NCI-H2196 (cell line): Measurements from ENCODE around the gene NKTR.
A peak's percentile ranks its signal among the peaks of the same experiment; 100 is the strongest.

Experiments used
- DNase-seq: peaks from one replicate; lab custom pipeline; 2025; ENCODE audit not compliant: unreplicated experiment; lab: John Stamatoyannopoulos, UW

Gene NKTR

GRCh38 chr3:42649006-42649405 is 48.5 kb downstream of the NKTR start:
- no peak for DNase-seq

DNA sequence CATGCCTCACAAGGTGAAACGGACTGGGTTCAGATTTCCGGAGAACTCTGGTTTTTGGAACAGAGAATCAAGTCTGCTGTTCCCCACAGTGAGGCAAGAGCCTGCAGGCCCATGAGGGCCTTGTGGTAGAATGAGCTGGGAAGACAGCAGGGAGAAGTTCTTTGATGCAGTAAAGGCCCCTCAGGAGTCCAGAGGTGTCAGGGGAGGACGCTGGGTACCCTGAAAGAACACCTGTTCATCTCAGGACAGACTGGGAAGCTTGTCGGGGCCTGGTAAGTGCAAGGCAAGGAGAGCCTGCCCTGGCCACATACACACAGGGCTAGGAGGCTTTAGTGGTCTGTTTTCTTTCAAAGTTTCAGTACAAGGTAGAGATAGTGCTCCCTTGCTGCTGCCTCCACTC is 49.3 kb downstream of the NKTR start:
- no peak for DNase-seq

DNA sequence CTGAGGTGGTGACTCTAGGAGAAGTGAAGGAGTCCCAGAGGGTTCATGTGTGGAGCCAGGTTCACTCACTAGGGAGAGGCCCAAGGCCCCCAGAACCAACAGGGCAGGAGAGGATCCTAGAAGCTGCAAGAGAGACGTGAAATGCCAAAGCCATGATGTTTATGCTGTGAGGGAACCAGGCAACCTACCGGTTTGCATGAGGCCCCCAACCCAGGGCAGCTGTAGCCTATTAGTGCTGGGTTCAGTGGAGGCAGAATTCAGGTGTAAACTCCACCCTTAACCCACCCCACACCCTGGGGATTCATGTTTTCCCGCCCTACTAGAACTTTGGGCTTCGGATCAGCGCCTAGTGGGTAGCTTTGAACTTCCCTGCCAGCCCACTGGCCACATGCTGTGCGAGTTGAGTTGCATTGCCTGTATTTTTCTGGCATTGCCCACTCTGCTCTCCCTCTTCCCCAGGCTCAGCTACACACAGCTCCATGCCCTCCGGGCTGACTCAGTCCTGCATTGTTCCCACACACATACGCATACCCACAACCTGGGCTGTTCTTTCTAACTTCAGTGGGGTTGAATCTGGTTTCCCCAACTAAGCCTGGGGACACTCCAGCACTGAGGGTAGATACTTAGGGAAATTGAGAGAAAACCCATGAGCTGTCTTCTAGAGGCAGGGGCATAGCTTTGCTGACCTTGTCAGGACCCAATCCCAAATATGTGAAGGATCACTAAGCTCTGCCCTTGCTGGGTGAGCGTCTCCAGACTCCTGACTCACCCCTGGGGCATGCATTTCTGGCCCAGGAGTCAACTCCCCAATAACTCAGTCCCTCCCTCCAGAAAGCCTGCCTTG is 51.0 kb downstream of the NKTR start:
- no peak for DNase-seq

- DNase-seq = no peak
These were observed 51.7 kb downstream of the NKTR start for GRCh38 chr3:42652251-42652610.

DNA sequence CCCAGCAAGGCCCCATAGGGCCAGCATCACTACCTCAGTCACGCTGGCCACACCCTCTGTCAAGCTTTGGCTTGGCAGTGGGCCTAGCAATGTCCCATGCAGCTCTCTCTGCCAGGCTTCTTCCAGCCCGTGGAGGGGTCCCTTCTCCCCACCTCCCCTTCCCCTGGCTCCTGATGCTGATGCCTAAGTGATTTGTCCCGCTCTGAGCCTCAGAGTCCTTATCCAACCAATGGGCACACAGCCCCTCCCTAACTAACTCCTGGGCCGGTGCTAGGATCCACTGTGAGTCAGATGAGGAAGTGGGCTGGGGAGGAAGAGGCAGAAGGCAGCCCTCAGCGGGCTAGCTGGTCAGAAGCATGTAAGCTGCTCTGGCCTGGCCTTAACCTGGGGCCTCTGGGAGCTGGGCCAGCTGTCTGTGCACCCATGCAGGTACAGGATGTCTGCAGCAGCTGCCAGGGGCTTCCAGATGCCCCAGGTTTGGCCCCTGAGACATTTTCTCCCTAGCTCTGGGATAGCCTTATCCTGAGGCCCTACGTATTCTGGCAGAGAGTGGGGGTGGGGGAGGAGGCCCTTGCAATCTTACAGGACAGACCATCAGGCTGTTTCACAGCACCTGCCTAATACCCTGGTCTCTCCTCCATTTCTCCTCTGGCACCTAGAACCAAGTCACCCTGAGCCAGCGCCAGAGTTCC is 52.3 kb downstream of the NKTR start:
- DNase-seq = peak; percentile 20

- DNase-seq = no peak
These were observed 52.7 kb downstream of the NKTR start for GRCh38 chr3:42653303-42653559.

DNA sequence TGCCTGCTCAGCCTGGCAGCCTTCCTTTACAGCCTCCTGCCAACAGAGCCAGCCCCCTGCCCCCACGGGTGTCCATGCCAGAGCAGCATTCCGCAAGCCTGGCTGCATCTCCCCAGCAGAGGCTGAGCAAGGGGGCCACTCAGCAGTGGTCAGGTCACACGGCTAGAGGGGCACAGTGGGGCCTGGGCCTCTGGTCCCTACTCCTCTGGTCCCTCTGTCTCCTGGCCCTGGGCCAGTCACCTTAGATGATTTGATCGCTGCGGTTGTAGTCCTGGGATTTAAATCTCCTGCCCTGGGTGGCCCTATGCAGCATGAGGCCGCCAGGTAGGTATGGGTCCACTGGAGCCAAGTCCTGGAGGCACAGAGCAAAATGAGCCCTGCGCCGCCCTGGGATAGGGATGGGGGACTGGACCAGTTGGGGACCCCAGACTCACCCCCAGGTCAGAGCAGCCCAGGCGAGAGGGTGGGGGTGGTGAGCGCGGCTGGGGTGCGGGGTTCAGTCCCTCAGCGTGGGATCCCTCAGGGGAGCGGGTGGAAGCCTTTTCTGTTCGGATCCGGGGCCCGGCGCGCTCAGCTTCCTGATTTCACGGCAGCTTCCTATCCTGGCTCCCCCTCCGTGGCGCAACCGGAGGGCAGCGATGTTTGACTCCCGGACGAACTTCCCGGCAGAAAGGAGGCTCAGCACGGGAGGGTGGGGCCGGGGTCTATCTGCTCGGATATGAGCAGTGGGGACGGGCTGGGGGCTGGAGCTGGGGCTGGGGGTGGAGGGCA is 53.3 kb downstream of the NKTR start, which contains the start of gene ZBTB47:
TSS of gene ZBTB47 (plus strand) at position 138 of the 771 bp plus-strand sequence. CDS start 4,659 bp downstream, outside the sequence.
- peak; percentile 11 for DNase-seq

DNA sequence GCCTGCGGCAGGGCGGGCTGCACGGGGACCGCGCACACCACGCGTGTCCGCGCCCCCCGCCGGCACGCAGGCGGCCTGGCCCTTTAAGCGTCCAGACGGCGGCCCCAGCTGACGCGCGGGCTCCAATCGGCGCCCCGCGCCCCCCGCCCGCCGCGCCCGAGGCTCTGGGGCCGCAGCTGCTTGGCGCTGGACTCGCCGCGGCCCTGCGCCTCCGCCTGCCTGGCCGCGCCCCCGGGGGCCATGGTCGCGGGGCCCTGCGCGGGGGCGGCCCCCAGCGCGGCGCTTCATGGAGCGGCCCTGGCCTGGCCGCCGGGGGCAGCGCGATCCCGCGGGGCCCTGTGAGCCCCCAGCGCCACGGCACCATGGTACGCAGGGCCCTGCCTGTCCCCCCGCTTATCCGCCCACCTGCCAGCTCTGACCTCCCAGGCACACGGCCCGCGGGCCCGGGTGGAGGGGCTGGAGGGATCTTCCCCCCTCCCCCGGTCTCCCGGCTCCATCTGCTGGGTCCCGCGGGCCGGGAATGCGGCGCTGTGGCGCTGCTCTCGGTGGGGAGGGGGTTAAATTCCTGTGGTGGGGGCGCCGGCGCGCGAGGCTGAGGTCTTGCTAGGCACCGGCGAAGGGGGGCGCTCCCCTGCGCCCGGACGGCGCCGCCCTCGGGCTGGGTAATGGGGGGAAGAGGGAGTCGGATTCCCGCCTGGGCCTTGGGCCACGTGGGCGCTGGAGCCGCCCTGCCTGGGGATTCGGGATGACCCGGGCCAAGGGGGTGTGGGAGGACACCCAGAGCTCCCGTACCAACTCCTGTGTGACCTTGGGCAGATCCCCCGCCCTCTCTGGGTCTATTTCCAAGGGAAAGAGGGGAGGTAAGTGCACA is 54.1 kb downstream of the NKTR start:
- peak; percentile 14 for DNase-seq

DNA sequence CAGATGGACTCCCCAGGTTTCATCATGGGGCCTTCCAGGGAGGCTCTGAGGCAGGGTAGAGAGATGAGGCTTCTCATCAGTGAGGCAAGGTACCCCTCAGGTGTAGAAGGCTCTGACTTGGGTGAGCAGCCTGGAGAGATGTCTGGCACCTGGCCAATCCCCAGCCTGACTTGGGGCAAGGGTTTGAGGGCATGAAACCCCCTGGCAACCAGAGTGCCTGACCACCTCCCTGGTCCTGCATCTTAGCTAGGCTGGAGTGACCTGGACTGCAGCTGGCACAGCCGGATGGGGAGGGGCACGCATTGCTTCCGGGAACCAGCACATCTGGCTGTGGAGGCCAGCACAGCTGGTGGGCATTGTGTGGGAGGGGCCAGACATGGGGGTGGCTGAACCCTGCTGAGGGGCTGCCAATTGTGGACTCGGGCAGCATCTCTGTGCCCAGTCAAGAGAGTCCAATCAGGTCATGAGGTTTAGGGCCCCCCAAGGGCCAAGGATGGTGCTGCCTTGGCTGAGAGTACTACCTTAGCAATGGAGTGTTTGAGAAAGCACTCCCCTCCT is 54.9 kb downstream of the NKTR start:
- no peak for DNase-seq

DNA sequence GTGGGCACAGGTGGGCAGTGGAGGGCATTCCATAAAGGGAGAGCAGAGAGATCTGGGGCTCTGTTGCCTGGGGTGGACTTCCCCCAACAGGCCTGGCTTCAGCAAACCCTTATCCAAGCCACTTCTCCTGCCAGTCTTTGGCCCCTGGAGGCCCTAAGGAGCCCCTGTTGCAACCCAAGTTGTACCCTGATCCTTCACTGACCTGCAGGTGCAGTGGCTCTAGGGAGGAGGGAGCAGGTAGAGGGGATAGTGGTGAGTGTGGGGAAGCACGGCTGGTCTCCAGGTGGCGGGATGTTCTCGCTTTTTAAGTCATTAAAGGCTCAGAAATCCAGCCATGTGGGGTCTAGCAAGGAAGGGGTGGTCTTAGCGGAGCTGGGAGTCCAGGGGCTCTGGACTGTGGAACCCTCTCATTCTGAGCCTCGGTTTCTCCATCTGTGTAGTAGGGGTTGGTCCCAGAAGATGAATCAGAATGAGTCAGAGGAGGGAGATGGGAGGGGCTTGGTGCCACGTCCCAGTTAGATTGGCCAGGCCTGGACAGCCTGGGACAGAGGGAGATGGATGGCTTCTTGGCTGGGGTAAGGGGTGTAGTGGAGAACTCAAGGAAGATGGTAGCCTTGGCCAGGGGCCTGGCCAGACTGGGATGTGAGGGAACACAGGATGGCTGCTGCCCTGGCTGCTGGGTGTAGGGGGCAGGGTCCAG is 55.6 kb downstream of the NKTR start:
- no peak for DNase-seq

DNA sequence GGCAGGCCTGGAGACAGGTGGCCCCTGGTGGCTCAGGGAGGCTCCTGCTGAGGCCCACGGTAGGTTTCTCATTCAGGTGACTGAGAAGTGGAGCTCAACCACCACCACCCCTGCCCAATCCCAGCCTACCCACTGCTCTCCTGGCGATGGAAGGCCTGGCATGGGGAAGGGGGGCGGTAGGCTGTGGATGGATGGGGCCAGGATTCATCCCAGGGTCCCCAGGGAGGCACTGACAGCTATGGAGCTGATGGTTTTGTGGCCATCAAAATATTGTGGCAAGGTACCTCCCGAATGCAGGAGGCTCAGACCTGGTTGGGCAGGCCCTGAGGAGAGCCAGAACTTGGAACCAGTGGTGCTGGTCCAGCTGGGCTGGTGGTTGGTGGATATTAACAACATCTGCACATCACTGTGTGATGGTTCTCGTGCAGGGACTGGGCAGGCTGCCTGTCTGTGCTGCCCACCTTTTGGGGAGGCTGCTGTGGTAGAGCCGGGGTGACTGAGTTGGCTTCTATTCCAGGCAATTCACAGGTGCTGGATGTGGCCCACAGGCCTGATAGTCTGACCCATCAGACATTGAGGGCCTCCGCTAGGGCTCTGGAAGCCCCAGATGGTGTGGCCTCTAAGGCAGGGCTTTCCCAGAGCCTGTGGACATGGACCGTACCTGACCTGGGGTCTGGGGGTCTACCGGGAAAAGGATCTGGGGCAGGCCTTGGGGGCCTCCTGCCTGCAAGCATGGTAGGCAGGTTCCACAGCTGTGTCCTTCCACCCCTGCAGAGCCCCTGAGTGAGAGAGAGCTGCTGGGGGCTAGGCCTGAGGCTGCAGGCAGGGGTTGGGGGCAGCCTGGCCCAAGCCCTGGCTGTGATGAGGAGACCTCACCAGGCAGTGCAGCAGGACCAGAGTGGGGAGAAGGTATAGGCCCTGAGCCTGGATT is 56.5 kb downstream of the NKTR start:
- DNase-seq = no peak

- no peak for DNase-seq
These were observed 57.2 kb downstream of the NKTR start for GRCh38 chr3:42657675-42658074.

DNA sequence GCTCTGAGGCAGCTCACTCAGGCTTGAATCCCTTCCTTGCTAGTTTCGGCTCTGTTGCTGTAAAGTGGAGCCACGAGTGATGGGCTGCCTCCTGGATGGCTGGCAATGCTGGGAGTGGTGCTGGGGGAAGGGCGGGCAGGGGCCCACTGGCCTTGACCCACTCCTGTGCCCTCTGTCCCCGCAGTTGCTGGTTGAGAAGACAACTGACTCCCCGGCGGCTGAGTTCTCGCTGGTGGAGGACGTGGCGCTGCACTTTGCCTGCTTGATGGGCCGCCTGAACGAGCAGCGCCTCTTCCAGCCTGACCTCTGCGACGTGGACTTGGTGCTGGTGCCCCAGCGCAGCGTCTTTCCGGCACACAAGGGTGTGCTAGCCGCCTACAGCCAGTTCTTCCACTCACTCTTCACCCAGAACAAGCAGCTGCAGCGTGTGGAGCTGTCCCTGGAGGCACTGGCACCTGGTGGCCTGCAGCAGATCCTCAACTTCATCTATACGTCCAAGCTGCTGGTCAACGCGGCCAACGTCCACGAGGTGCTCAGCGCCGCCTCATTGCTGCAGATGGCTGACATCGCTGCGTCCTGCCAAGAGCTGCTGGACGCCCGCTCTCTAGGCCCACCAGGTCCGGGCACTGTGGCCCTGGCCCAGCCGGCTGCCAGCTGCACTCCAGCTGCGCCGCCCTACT is 57.7 kb downstream of the NKTR start:
- DNase-seq = no peak

DNA sequence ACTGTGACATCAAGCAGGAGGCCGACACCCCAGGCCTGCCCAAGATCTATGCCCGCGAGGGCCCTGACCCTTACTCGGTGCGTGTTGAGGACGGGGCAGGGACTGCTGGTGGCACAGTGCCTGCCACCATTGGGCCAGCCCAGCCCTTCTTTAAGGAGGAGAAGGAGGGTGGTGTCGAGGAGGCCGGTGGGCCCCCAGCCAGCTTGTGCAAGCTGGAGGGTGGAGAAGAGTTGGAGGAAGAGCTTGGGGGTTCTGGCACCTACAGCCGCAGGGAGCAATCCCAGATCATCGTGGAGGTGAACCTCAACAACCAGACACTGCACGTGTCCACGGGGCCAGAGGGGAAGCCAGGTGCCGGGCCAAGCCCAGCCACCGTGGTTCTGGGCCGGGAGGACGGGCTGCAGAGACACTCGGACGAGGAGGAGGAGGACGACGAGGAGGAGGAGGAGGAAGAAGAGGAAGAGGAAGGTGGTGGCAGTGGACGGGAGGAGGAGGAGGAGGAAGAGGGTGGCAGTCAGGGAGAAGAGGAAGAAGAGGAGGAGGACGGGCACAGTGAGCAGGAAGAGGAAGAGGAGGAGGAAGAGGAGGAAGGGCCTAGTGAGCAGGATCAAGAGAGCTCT is 58.4 kb downstream of the NKTR start:
- DNase-seq = no peak

DNA sequence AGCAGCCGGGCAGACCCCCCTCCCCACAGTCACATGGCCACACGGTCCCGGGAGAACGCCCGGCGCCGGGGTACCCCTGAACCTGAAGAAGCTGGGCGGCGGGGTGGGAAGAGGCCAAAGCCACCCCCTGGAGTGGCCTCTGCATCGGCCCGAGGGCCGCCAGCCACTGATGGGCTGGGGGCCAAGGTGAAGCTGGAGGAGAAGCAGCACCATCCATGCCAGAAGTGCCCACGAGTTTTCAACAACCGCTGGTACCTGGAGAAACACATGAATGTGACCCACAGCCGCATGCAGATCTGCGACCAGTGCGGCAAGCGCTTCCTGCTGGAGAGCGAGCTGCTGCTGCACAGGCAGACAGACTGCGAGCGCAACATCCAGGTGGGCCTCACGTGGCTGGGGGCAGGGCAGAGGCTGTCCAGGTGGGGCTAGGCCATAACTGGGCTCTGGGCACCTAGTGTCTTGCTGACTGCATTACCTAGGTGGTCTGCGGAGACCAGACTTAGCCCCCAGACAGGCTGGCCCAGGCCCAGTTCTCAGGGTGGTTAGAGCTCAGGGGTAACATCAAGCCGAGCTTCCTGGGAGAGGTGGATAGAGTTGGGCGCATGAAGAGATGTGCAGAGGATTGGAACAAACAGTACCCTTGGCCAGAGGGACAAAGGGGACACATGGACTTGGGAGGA is 59.1 kb downstream of the NKTR start:
- DNase-seq = no peak

DNA sequence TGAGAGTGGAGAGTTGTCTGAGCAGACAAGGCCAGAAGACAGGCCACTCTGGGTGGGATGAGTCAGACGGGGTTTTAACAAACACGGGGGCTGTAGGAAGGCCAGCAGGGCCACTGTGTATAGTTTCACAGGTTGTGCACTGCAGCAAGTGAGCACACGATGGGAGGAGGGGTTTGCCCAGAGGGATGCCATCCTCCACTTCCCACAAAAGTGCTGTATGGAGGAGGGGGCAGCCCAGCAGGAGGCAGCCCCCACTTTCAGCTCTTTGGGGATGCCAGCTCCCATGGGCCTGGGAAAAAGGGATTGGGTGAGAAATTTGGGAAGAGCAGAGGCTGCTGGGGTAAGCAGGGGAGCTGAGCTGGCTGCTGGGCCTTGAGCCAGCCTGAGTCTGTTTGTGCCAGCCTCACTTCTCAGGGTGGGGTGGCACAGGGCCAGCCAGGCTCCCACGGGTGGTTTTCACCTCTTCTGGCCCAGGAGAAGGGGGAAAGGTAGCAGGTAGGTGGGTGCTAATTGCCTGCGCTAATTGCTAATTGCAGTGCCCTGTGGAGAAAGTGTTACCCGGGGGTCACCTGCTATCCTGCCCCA is 59.7 kb downstream of the NKTR start:
- DNase-seq = no peak

DNA sequence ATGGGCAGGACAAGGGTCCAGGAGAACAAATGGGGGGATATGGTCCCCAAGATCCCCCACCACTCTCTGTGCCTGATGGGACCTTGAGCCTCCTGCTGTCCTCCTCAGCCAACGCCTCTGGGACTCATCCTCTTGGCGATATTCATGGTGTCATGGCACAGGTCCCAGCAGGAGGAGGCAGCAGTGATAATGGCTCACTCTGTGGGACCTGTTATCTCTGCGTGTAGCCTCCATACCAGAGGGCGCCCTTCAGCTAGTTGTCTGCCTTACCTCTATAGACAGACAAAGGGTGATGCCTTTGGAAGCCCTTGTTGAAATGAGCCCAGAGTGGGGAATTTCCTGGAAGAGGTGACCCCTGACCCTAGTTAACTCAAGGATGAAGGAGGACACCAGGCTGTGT is 60.4 kb downstream of the NKTR start:
- DNase-seq = no peak
